HEK293 (cell line): ENCODE data around the gene FGR.

Source experiments
- GLIS1 ChIP-seq: fragments of 450-650 bp; formaldehyde crosslinking; IDR thresholded peaks from 2 replicates; pipeline ENCODE4 v1.5.1; 2016; ENCODE audit warnings: missing biosample characterization, missing genetic modification characterization
- ZNF776 ChIP-seq: fragments of 450-650 bp; formaldehyde crosslinking; IDR thresholded peaks from 2 replicates; pipeline ENCODE4 v1.5.0; 2017; ENCODE audit warnings: missing biosample characterization, missing genetic modification characterization, borderline replicate concordance
- ZNF792 ChIP-seq: fragments of 450-650 bp; formaldehyde crosslinking; IDR thresholded peaks from 2 replicates; pipeline ENCODE4 v1.5.1; 2016; ENCODE audit warnings: missing biosample characterization, missing genetic modification characterization
- TF ChIP-seq, protein P1 (sequence below): fragments of 450-650 bp; formaldehyde crosslinking; IDR thresholded peaks from 2 replicates; pipeline ENCODE4 v1.5.1; 2016; ENCODE audit warnings: missing biosample characterization, missing genetic modification characterization
- TF ChIP-seq, protein P2 (sequence below): fragments of 450-650 bp; formaldehyde crosslinking; IDR thresholded peaks from 2 replicates; pipeline ENCODE4 v1.5.1; 2016; ENCODE audit warnings: missing biosample characterization, missing genetic modification characterization, low read depth

DNA sequence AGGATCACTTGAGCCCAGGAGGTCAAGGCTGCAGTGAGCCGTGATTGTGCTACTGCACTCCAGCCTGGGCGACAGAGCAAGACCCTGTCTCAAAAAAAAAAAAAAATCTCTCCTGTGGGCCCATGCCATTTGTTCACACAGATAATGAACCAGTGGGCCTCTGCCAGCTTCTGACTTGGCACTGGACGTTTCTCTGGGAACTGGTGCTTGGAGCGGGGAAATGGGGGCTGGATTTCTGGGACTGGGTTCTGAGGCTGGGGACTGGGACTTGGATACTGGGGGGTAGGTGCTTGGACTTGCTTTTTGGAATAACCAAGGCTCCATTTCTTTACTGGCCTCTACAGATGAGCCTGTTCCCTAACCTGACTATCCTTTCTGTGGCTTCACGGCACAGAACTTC lies 27.3 kb upstream of the FGR start:
- TF ChIP-seq, protein P1, sequence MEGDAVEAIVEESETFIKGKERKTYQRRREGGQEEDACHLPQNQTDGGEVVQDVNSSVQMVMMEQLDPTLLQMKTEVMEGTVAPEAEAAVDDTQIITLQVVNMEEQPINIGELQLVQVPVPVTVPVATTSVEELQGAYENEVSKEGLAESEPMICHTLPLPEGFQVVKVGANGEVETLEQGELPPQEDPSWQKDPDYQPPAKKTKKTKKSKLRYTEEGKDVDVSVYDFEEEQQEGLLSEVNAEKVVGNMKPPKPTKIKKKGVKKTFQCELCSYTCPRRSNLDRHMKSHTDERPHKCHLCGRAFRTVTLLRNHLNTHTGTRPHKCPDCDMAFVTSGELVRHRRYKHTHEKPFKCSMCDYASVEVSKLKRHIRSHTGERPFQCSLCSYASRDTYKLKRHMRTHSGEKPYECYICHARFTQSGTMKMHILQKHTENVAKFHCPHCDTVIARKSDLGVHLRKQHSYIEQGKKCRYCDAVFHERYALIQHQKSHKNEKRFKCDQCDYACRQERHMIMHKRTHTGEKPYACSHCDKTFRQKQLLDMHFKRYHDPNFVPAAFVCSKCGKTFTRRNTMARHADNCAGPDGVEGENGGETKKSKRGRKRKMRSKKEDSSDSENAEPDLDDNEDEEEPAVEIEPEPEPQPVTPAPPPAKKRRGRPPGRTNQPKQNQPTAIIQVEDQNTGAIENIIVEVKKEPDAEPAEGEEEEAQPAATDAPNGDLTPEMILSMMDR (tag by site-specific recombination) = no peak
- no peak for TF ChIP-seq ZNF792 (tag by site-specific recombination)
- no peak for TF ChIP-seq GLIS1
- TF ChIP-seq, protein P2, sequence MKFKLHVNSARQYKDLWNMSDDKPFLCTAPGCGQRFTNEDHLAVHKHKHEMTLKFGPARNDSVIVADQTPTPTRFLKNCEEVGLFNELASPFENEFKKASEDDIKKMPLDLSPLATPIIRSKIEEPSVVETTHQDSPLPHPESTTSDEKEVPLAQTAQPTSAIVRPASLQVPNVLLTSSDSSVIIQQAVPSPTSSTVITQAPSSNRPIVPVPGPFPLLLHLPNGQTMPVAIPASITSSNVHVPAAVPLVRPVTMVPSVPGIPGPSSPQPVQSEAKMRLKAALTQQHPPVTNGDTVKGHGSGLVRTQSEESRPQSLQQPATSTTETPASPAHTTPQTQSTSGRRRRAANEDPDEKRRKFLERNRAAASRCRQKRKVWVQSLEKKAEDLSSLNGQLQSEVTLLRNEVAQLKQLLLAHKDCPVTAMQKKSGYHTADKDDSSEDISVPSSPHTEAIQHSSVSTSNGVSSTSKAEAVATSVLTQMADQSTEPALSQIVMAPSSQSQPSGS (tag by site-specific recombination) = no peak
- TF ChIP-seq ZNF776 (tag by site-specific recombination) = no peak
